AG20443 (cell line): ENCODE data around the gene NLGN1.

Experiments
- DNase-seq: peaks from one replicate; pipeline ENCODE4 v3.0.0; 2012; ENCODE audit warnings: low spot score, mixed read lengths

Gene NLGN1

GRCh38 chr3:173986861-173987410 lies 589.4 kb downstream of the NLGN1 start:
- no peak for DNase-seq

GRCh38 chr3:173988909-173989308 lies 591.4 kb downstream of the NLGN1 start:
- no peak for DNase-seq

DNA sequence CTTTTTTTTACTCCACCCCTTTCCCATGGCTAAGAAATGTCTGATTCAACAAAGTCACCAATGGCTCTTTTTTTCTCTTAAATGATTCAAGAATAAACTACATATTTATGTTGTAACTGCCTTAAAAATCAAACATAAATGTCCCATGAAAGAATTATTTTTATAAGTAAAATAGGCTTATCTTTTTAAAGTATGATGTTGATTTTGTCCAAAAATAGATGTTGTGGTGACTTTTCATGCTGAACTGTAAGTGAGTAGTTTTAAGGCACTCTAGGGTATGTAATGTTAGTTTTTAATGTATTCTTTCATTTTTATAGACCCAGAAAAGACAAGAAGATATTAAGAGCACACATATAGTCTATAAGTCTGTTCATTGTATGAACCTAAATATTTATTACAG lies 594.9 kb downstream of the NLGN1 start:
- DNase-seq = no peak

DNA sequence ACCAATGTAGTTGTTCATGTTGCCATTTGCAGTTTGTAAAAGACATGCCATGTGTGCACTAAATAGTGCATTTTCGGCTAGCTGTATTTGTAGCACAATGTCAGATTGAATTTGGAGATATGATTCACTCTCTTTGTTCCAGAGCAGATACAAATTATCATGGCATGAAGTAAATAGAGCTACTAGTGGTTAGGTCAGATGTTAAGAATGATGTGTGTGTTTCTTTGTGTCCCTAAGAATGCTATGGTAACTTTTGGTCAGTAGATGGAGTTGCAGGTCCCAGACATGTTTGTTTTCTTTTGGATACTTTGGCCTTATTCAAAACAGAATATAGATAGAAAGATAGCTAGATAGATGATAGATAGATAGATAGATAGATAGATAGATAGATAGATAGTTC lies 595.8 kb downstream of the NLGN1 start:
- DNase-seq = peak; percentile 70

- no peak for DNase-seq
Measured at GRCh38 chr3:174000675-174001074, 603.1 kb downstream of the NLGN1 start.

GRCh38 chr3:174002543-174002942 lies 605.0 kb downstream of the NLGN1 start:
- DNase-seq = no peak

DNA sequence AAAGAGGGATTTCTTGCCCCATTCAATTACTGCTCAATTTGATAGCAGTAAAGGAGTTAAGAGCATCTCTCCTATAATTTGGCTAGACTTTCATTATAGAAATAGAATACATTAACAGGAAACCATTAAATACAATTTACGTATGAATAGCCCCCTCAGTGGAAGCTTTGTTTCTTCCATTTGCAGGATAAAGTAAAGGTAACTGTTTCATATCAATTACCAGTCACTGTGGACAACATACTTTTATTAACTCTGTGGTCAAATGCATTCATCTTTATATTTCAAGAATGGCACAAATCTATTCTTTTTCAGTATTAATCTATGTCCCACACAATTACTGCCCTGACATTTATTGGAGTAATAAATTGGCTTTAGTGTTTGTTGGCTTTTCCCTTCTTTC lies 613.4 kb downstream of the NLGN1 start:
- no peak for DNase-seq

GRCh38 chr3:174016186-174016585 lies 618.6 kb downstream of the NLGN1 start:
- peak; percentile 34 for DNase-seq

DNA sequence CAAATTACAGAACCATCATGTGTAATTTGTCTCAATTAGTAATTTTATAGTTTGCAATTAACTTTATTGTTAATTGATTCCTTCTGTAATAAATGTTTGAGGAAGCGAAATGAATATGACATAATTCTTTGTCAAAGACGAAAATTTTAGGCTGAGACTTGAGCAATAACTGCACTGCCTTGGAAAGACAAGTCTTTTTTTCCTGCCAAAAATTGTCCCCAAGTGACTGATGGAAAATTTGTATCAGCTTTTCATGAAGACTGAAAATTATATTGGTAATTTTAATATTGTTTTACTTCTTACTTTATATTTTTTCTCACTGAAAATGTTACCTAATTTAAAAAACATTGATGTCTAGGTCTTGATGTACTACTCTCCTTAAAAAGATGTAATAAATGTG lies 622.6 kb downstream of the NLGN1 start:
- no peak for DNase-seq

DNA sequence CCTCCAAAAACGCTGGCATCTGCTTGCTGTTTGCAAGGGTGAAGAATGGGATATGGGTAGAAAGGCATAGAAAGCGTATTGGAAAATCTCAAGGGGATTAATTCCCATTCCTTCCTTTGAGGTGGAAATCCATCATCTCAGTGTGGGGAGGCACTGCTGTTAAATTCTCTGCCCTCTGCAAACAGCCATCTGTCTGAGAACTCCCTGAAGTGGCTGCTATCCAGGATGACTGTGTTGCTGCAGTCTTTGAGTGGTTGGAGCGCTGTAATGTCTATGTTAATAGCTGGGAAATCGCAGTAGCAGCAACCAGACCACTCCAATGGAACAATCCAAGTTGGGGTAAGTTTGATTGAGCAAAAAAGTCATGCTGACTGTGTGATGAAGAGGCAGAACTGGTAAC lies 625.9 kb downstream of the NLGN1 start:
- DNase-seq = peak; percentile 14

DNA sequence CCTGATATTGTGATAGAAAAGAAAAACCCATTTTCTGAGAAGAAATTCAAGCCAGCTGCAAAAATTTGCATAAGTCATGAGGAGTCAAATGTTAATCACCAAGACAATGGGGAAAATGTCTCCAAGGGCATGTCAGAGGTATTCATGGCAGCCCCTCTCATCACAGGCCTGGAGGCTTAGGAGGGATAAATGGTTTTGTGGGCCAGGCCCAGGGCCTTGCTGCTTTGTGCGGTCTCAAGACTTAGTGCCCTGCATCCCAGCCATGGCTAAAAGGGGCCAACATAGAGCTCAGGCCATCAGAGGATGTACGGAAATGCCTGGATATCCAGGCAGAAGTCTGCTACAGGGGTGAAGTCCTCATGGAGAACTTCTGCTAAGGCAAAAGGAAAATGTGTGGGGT lies 631.1 kb downstream of the NLGN1 start:
- no peak for DNase-seq

GRCh38 chr3:174035328-174035886 lies 637.9 kb downstream of the NLGN1 start:
- DNase-seq = peak; percentile 7

- DNase-seq = no peak
Measured at GRCh38 chr3:174046311-174046710, 648.8 kb downstream of the NLGN1 start.

DNA sequence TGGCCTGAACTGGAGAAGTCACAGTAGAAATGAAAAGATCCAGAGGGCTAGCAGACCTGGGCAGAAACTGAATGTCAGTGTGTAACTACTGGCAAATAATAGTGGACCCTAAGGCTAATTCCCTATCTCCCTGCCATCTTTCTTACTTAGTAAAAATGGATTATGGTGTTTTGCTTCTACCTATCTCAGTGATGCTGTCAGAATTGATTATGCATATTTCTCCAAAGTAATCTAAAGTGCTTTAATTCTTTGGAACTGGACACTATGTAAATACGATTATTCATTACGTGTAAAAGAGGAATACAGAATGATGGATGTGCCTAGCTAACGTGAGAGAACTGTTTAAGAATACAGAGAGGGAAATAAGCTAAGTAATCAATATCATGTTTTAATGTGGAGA lies 651.9 kb downstream of the NLGN1 start:
- no peak for DNase-seq

- DNase-seq = no peak
Measured at GRCh38 chr3:174051191-174051590, 653.6 kb downstream of the NLGN1 start.

- DNase-seq = no peak
Measured at GRCh38 chr3:174058804-174059203, 661.3 kb downstream of the NLGN1 start.

GRCh38 chr3:174060431-174060830 lies 662.9 kb downstream of the NLGN1 start:
- no peak for DNase-seq

- no peak for DNase-seq
Measured at GRCh38 chr3:174061162-174061561, 663.6 kb downstream of the NLGN1 start.

DNA sequence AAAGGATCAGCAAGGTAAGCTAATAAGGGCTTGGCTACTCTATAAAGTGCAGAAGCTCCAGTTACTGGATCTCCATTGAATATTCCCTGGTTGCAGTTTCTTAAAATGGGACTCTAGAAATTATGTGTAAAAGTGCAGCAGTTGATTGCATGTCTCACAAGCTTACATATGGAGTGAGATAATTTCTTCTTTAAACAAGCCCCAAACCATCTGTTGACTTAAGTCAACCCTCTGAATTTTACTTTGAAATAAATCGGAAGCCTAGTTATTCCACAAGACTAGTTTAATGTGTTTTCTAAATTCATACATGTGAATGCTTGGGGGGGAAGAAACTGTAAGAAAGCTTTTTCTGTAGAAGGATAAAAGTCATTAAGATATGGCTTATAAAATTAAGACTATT lies 664.2 kb downstream of the NLGN1 start:
- no peak for DNase-seq

DNA sequence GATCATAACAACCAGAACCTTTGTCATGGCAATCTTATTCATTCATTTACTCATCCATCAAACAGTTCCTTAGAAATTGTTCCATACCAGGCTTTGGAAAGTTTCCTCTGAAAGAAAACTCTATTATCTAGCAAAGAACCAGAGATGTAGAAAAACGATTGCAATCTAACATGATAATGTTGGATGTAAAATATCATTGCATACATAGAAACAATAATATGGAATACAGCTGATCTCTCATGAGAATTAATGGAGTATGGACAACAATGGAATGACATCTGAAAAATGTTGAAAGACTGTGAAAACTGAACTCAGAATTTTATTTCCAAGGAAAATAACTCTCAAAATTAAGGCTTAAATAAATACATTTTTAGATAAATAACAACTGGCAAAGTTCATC lies 665.4 kb downstream of the NLGN1 start:
- no peak for DNase-seq

DNA sequence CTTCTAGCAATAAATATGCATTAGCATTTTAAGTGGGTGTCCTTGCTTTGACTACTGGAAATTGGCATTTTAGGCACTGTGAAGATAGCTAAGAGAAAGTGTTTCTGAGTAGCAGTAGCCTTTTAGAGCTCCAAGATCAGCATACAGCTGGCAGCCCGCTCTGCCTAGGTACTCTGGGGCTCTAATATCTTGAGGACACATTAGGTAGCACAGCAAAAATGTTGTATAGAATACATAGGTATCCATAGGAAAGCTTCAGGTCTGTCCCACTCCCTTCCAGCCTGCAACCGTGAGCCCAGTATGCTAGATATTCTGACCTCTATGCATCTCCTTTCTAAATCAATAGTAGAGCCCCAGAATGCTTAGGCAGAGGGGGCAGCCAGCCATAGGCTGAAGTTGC lies 670.5 kb downstream of the NLGN1 start:
- DNase-seq = no peak

GRCh38 chr3:174072675-174073074 lies 675.1 kb downstream of the NLGN1 start:
- no peak for DNase-seq

- DNase-seq = no peak
Measured at GRCh38 chr3:174083706-174084105, 686.2 kb downstream of the NLGN1 start.

DNA sequence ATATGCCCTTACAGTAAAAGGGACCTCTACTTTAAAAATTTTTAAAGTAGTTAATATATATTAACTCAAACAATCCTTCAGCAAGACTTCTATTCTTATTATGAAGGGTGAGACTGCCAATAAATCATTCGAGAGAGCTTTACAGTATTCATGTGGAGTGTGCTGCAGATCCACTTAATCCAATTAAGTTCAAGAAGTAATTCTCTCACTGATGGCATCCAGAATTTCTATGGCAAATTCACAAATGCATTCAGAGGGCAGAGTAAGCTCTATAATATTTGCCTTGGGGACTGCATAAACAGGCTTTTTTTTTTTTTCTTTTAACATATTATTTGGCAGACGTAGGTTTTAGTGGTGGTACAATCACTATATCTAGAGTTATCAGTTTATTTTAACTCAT lies 692.0 kb downstream of the NLGN1 start:
- DNase-seq = no peak

GRCh38 chr3:174094669-174095068 lies 697.1 kb downstream of the NLGN1 start:
- no peak for DNase-seq
